NT2/D1 (cell line): ENCODE data around the gene UBXN10.

Experiments used
- SUZ12 ChIP-seq: IDR thresholded peaks from 2 replicates; pipeline ENCODE4 v1.6.1; 2011; ENCODE audit not compliant: insufficient read length, insufficient read depth; ENCODE audit errors: extremely low read depth
- YY1 ChIP-seq: IDR thresholded peaks from 2 replicates; pipeline ENCODE4 v1.6.1; 2011; ENCODE audit not compliant: insufficient read length, insufficient read depth
- ZNF274 ChIP-seq: IDR thresholded peaks from 2 replicates; pipeline ENCODE4 v1.6.1; 2011; ENCODE audit warnings: mild to moderate bottlenecking, low read depth, low read length

GRCh38 chr1:20220036-20220435 lies 34.1 kb downstream of the UBXN10 start:
- TF ChIP-seq ZNF274 (no peak), YY1 (no peak), SUZ12 (no peak)
